PFSK-1 (cell line): ENCODE measurements around the gene ZYG11A.

Experiments
- FOXP2 ChIP-seq: optimal IDR thresholded peaks from 2 replicates; pipeline ENCODE3; 2011; ENCODE audit warnings: borderline replicate concordance, control low read depth, inconsistent platforms; ENCODE audit not compliant: insufficient read depth; ENCODE audit errors: extremely low read length, extremely low read depth
- TAF1 ChIP-seq: IDR thresholded peaks from 2 replicates; pipeline ENCODE4 v1.6.1; 2012; ENCODE audit warnings: low read length, control low read depth, borderline replicate concordance; ENCODE audit not compliant: insufficient read depth
- TF ChIP-seq, protein P1 (sequence below), 2 experiments: IDR thresholded peaks; 2 replicates each; pipeline versions ENCODE4 v1.6.1 to v1.8.0; 2011 to 2012; ENCODE audit warnings: low read depth in 2 of 2, low read length in 2 of 2, control low read depth in 1 of 2, inconsistent platforms in 1 of 2, mild to moderate bottlenecking in 1 of 2, moderate library complexity in 1 of 2; ENCODE audit not compliant: insufficient read depth in 1 of 2

DNA sequence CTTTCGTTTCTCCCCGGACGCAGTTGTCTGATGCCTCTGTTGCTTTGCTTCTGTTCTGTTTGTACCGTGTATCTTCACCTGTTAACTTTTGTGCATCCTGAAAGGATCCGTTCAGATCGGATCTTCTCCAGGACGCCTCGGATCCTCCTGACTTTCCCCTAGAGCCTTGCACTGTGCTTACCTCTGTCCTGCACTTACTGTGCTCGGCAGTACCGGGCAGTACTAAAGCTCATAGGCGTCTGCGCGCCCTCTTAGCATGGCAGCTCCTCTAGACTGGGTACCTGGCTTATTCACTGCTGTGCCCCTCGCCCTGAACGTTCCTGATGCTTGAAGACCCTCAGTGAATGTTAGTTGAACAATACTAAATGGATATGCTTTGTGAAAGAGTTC, 85.5 kb downstream of the ZYG11A start:
- TF ChIP-seq, protein P1, sequence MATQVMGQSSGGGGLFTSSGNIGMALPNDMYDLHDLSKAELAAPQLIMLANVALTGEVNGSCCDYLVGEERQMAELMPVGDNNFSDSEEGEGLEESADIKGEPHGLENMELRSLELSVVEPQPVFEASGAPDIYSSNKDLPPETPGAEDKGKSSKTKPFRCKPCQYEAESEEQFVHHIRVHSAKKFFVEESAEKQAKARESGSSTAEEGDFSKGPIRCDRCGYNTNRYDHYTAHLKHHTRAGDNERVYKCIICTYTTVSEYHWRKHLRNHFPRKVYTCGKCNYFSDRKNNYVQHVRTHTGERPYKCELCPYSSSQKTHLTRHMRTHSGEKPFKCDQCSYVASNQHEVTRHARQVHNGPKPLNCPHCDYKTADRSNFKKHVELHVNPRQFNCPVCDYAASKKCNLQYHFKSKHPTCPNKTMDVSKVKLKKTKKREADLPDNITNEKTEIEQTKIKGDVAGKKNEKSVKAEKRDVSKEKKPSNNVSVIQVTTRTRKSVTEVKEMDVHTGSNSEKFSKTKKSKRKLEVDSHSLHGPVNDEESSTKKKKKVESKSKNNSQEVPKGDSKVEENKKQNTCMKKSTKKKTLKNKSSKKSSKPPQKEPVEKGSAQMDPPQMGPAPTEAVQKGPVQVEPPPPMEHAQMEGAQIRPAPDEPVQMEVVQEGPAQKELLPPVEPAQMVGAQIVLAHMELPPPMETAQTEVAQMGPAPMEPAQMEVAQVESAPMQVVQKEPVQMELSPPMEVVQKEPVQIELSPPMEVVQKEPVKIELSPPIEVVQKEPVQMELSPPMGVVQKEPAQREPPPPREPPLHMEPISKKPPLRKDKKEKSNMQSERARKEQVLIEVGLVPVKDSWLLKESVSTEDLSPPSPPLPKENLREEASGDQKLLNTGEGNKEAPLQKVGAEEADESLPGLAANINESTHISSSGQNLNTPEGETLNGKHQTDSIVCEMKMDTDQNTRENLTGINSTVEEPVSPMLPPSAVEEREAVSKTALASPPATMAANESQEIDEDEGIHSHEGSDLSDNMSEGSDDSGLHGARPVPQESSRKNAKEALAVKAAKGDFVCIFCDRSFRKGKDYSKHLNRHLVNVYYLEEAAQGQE (IDR thresholded peaks at IDR 0.05; ENCODE audit: insufficient read depth in 1 of 2, low read depth in 2 of 2, low read length in 2 of 2), result no peak
- TF ChIP-seq FOXP2, result no peak
- no peak for TF ChIP-seq TAF1
